OCI-LY1 (cell line): Measurements from ENCODE around the gene TRMT61A.

Source experiments
- EZH2 ChIP-seq: fragments of 200-600 bp; sonication (generic), shearing (Covaris generic); IDR thresholded peaks from 2 replicates; pipeline ENCODE4 v1.8.0; 2017; ENCODE audit warnings: borderline replicate concordance, mixed run types, mild to moderate bottlenecking, antibody characterized with exemption, low read length, moderate library complexity, mixed read lengths
- TF ChIP-seq, protein P1 (sequence below): fragments of 200-600 bp; sonication (generic), shearing (Covaris generic); IDR thresholded peaks from 2 replicates; pipeline ENCODE4 v1.5.1; 2017; ENCODE audit warnings: mild to moderate bottlenecking, antibody characterized with exemption, low read length, moderate library complexity, mixed read lengths

DNA sequence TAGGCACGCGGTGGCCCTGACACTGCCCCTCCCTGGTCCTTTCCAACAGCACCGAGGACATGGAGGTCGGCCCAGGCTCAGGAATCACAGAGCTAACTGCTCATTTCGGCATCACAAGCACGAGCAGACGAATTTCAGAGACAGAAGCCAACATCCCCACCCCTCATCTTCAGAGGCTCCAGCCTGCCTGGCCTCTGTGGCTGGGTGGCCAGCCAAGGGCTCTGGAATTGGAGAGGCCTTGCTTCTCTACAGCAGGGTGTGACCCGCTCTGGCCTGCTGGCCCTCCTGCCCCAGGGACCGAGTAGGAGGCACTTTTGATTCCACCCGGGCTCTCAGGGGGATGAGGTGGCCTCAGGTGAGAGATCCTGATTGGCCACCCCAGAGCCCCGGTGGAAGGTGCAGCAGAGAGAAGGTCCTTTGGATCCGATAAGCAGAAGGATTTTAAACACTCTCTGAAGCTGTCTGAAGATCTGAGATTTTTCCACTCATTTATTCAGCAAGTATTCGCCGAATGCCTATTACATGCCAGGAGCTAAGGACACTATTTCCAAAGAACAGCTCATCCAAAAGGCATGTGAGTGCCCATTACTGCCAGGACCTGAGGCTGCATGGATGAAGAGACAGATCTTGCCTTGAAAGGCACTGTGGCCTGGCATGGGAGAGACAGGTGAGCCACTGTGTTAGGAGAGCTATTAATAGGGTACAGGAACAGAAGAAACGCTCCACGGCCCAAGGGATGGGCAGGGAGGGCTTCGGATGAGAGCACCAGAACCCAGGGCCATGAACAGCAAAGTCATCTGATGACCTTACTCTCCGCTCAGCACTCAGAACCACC lies 23.2 kb downstream of the TRMT61A start:
- TF ChIP-seq, protein P1, sequence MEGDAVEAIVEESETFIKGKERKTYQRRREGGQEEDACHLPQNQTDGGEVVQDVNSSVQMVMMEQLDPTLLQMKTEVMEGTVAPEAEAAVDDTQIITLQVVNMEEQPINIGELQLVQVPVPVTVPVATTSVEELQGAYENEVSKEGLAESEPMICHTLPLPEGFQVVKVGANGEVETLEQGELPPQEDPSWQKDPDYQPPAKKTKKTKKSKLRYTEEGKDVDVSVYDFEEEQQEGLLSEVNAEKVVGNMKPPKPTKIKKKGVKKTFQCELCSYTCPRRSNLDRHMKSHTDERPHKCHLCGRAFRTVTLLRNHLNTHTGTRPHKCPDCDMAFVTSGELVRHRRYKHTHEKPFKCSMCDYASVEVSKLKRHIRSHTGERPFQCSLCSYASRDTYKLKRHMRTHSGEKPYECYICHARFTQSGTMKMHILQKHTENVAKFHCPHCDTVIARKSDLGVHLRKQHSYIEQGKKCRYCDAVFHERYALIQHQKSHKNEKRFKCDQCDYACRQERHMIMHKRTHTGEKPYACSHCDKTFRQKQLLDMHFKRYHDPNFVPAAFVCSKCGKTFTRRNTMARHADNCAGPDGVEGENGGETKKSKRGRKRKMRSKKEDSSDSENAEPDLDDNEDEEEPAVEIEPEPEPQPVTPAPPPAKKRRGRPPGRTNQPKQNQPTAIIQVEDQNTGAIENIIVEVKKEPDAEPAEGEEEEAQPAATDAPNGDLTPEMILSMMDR: no peak
- no peak for TF ChIP-seq EZH2
